Frontal cortex (tissue), 4 donors: ENCODE measurements around the gene DICER1. TPM values are rescaled to one million over a fixed set of nuclear protein-coding genes. Genes with fewer than 3 reads are reported as not detected.

ENCODE experiments used
- DNase-seq, 2 donors: peaks; one replicate each; pipeline ENCODE4 v3.0.0; 2012; ENCODE audit warnings: low spot score in 2 of 2
- FAIRE-seq: peaks from 2 replicates; lab custom pipeline; 2012; peaks lifted over from hg19 to GRCh38; lab: Jason Lieb, UNC
- total RNA-seq: library from RNA; depleted of rRNA; stranded (reverse); fragments of >200 nt; gene quantifications from one replicate; pipeline ENCODE4 v1.2.3, GENCODE V29; 2014
- donor health status: control.
- donor health status: control.
- donor health status: control.

DICER1 gene
- total RNA-seq, 1 donor from 2014 or later, result 226 TPM

- DNase-seq, result no peak
- FAIRE-seq, result no peak
Observed at GRCh38 chr14:95130549-95130948, 26.8 kb downstream of the DICER1 start.

- DNase-seq (no peak), FAIRE-seq (no peak)
Observed at GRCh38 chr14:95128140-95128539, 29.2 kb downstream of the DICER1 start.

GRCh38 chr14:95127531-95127911, 29.8 kb downstream of the DICER1 start:
- DNase-seq, result no peak
- no peak for FAIRE-seq

GRCh38 chr14:95126906-95127530, 30.3 kb downstream of the DICER1 start:
- FAIRE-seq, result no peak

GRCh38 chr14:95125915-95126314, 31.4 kb downstream of the DICER1 start:
- FAIRE-seq, result no peak

More at GRCh38 chr14:95126906-95127530, 30.3 kb downstream of the DICER1 start:
- no peak for DNase-seq

GRCh38 chr14:95125221-95125620, 32.1 kb downstream of the DICER1 start:
- no peak for FAIRE-seq

More at GRCh38 chr14:95125915-95126314, 31.4 kb downstream of the DICER1 start:
- no peak for DNase-seq

GRCh38 chr14:95123891-95124579, 33.3 kb downstream of the DICER1 start:
- no peak for DNase-seq
- FAIRE-seq, result no peak

More at GRCh38 chr14:95125221-95125620, 32.1 kb downstream of the DICER1 start:
- no peak for DNase-seq

- no peak for FAIRE-seq
- DNase-seq, result no peak
Observed at GRCh38 chr14:95122621-95122945, 34.7 kb downstream of the DICER1 start.

GRCh38 chr14:95121911-95122620, 35.3 kb downstream of the DICER1 start:
- FAIRE-seq (no peak), DNase-seq (no peak)

- DNase-seq (peak in 1 of 2 donors; percentile 44), FAIRE-seq (peak; percentile 92)
Observed at GRCh38 chr14:95119336-95119735, 38.0 kb downstream of the DICER1 start.

GRCh38 chr14:95117937-95118721, 39.2 kb downstream of the DICER1 start:
- DNase-seq (no peak), FAIRE-seq (no peak)

GRCh38 chr14:95113476-95113875, 43.9 kb downstream of the DICER1 start:
- DNase-seq (no peak), FAIRE-seq (no peak)

- DNase-seq (no peak), FAIRE-seq (no peak)
Observed at GRCh38 chr14:95111507-95112164, 45.7 kb downstream of the DICER1 start.

GRCh38 chr14:95110178-95110577, 47.2 kb downstream of the DICER1 start:
- DNase-seq (no peak), FAIRE-seq (no peak)

- no peak for FAIRE-seq
Observed at GRCh38 chr14:95107711-95108110, 49.6 kb downstream of the DICER1 start.

GRCh38 chr14:95106971-95107370, 50.4 kb downstream of the DICER1 start:
- DNase-seq (no peak), FAIRE-seq (no peak)

More at GRCh38 chr14:95107711-95108110, 49.6 kb downstream of the DICER1 start:
- no peak for DNase-seq

GRCh38 chr14:95104911-95105310, 52.4 kb downstream of the DICER1 start:
- no peak for DNase-seq
- no peak for FAIRE-seq

GRCh38 chr14:95102680-95103044, 54.7 kb downstream of the DICER1 start:
- FAIRE-seq (no peak), DNase-seq (no peak)

GRCh38 chr14:95101736-95102679, 55.3 kb downstream of the DICER1 start:
- DNase-seq, result no peak
- FAIRE-seq, result no peak
